ENCODE data around the gene ITIH4. TPM values are rescaled to one million over a fixed set of nuclear protein-coding genes. Genes with fewer than 3 reads are reported as not detected.

The ITIH4 gene
- total RNA-seq, 2 donors from 2014 or later, result 50.6 to 51.4 TPM

- ATAC-seq (ENCODE audit: insufficient number of reproducible peaks, low FRiP score, low read depth), result no peak
- H3K27ac ChIP-seq, result no peak overlapping the region
- no peak overlapping the region for H3K4me3 ChIP-seq
- H3K4me1 ChIP-seq (ENCODE audit: control insufficient read depth in 1 of 2, low read depth in 2 of 2), result peaks cover 9 to 26% of the 10 kb centered on the region in 2 donors
- DNase-seq (ENCODE audit: low spot score), result no peak
- no peaks in the 10 kb centered on the region for H3K9me3 ChIP-seq
- H3K27me3 ChIP-seq (replicated peaks; ENCODE audit: insufficient read depth), result no peaks in the 10 kb centered on the region
- H3K36me3 ChIP-seq, result peaks cover 13% of the 10 kb centered on the region
- no peak for TF ChIP-seq CTCF (IDR thresholded peaks at IDR 0.05)
Measured at GRCh38 chr3:52874864-52875587, 44.6 kb upstream of the ITIH4 start.

- DNase-seq (ENCODE audit: low spot score) (no peak), ATAC-seq (ENCODE audit: insufficient number of reproducible peaks, low FRiP score, low read depth) (no peak)
- H3K27me3 ChIP-seq (replicated peaks; ENCODE audit: insufficient read depth), result no peaks in the 10 kb centered on the region
- TF ChIP-seq CTCF (IDR thresholded peaks at IDR 0.05), result no peak
- H3K36me3 ChIP-seq, result peaks cover 6% of the 10 kb centered on the region
- no peaks in the 10 kb centered on the region for H3K9me3 ChIP-seq
- H3K4me1 ChIP-seq (ENCODE audit: control insufficient read depth in 1 of 2, low read depth in 2 of 2), result peaks cover 9 to 26% of the 10 kb centered on the region in 2 donors
- no peak overlapping the region for H3K27ac ChIP-seq
- H3K4me3 ChIP-seq, result no peak overlapping the region
Measured at GRCh38 chr3:52874160-52874701, 43.8 kb upstream of the ITIH4 start.

- Histone ChIP-seq H3K36me3 (peaks cover 4% of the 10 kb centered on the region), H3K4me3 (no peak overlapping the region)
Measured at GRCh38 chr3:52873433-52874159, 43.1 kb upstream of the ITIH4 start.

GRCh38 chr3:52872245-52872644 lies 41.8 kb upstream of the ITIH4 start:
- TF ChIP-seq CTCF (IDR thresholded peaks at IDR 0.05), result no peak
- ATAC-seq (ENCODE audit: insufficient number of reproducible peaks, low FRiP score, low read depth) (no peak), DNase-seq (ENCODE audit: low spot score) (no peak)
- H3K27ac ChIP-seq, result no peak overlapping the region
- peaks cover 3% of the 10 kb centered on the region for H3K36me3 ChIP-seq
- peaks cover 9 to 26% of the 10 kb centered on the region in 2 donors for H3K4me1 ChIP-seq (ENCODE audit: control insufficient read depth in 1 of 2, low read depth in 2 of 2)
- H3K4me3 ChIP-seq, result no peak overlapping the region
- H3K9me3 ChIP-seq, result no peaks in the 10 kb centered on the region
- H3K27me3 ChIP-seq (replicated peaks; ENCODE audit: insufficient read depth), result no peaks in the 10 kb centered on the region

More at GRCh38 chr3:52873433-52874159, 43.1 kb upstream of the ITIH4 start:
- no peak for ATAC-seq (ENCODE audit: insufficient number of reproducible peaks, low FRiP score, low read depth)
- Histone ChIP-seq H3K27me3 (replicated peaks; ENCODE audit: insufficient read depth) (no peaks in the 10 kb centered on the region), H3K27ac (no peak overlapping the region), H3K9me3 (no peaks in the 10 kb centered on the region), H3K4me1 (ENCODE audit: control insufficient read depth in 1 of 2, low read depth in 2 of 2) (peaks cover 9 to 26% of the 10 kb centered on the region in 2 donors)
- TF ChIP-seq CTCF (IDR thresholded peaks at IDR 0.05), result no peak
- no peak for DNase-seq (ENCODE audit: low spot score)

- Histone ChIP-seq H3K27me3 (replicated peaks; ENCODE audit: insufficient read depth) (no peaks in the 10 kb centered on the region), H3K4me1 (ENCODE audit: control insufficient read depth in 1 of 2, low read depth in 2 of 2) (peaks cover 9 to 26% of the 10 kb centered on the region in 2 donors), H3K4me3 (no peak overlapping the region), H3K36me3 (no peaks in the 10 kb centered on the region), H3K27ac (no peak overlapping the region), H3K9me3 (no peaks in the 10 kb centered on the region)
- TF ChIP-seq CTCF (IDR thresholded peaks at IDR 0.05), result no peak
- DNase-seq (ENCODE audit: low spot score) (no peak), ATAC-seq (ENCODE audit: insufficient number of reproducible peaks, low FRiP score, low read depth) (no peak)
Measured at GRCh38 chr3:52871761-52872160, 41.3 kb upstream of the ITIH4 start.

Measured in thoracic aorta (tissue), 2 donors.